IPS-NIHi11 (cell line): ENCODE results near the gene ACHE.
"Not testable (repeated sequence)": the region's sequence is repeated elsewhere in the genome, so short reads cannot be mapped to it uniquely, and the experiment has no call there.

ENCODE experiments used
- DNase-seq: peaks from one replicate; pipeline ENCODE4 v3.0.0; 2012; ENCODE audit warnings: mixed read lengths, low spot score

ACHE gene

GRCh38 chr7:100861616-100861985 is 34.1 kb downstream of the ACHE start:
- no peak for DNase-seq

- DNase-seq: no peak
Measured at GRCh38 chr7:100860702-100861615, 34.7 kb downstream of the ACHE start.

- DNase-seq: no peak
Measured at GRCh38 chr7:100859856-100860255, 35.8 kb downstream of the ACHE start.

GRCh38 chr7:100856871-100857282 is 38.8 kb downstream of the ACHE start:
- DNase-seq: no peak

GRCh38 chr7:100855515-100855914 is 40.2 kb downstream of the ACHE start:
- no peak for DNase-seq

- not testable (repeated sequence) for DNase-seq
Measured at GRCh38 chr7:100854899-100855298, 40.8 kb downstream of the ACHE start.

GRCh38 chr7:100854146-100854895 is 41.4 kb downstream of the ACHE start:
- no peak for DNase-seq

- peak; percentile 99 for DNase-seq
Measured at GRCh38 chr7:100852048-100852872, 43.4 kb downstream of the ACHE start, which contains the start of gene SLC12A9. Gene SLC12A9, plus strand, starts transcription at chr7:100852713. Its CDS starts 1,485 bp downstream, at chr7:100854198.

- no peak for DNase-seq
Measured at GRCh38 chr7:100847360-100847759, 48.3 kb downstream of the ACHE start.

- DNase-seq: no peak
Measured at GRCh38 chr7:100840470-100841100, 55.1 kb downstream of the ACHE start.
